H9 (cell line): ENCODE measurements around the gene SDHB. TPM values are rescaled to one million over a fixed set of nuclear protein-coding genes. Genes with fewer than 3 reads are reported as not detected.

ENCODE experiments used
- DNase-seq: peaks from one replicate; pipeline ENCODE4 v3.0.0-alpha.2; 2017
- H2AFZ ChIP-seq: one replicate; pipeline ENCODE4 v1.6.1; 2013; ENCODE audit warnings: mild to moderate bottlenecking, low read length, control low read depth, moderate library complexity
- H2AK5ac ChIP-seq: 2 replicates; pipeline ENCODE4 v1.6.1; 2013; ENCODE audit warnings: low read length, control low read depth, mixed read lengths; ENCODE audit not compliant: insufficient read length
- H2BK120ac ChIP-seq: one replicate; pipeline ENCODE4 v1.6.1; 2013; ENCODE audit warnings: low read depth, mild to moderate bottlenecking, low read length, control low read depth, inconsistent platforms; ENCODE audit not compliant: poor library complexity, severe bottlenecking
- H2BK12ac ChIP-seq: 2 replicates; pipeline ENCODE4 v1.6.1; 2013; ENCODE audit warnings: low read length, control low read depth, mixed read lengths, low read depth; ENCODE audit not compliant: insufficient read length
- H2BK15ac ChIP-seq: 2 replicates; pipeline ENCODE4 v1.6.1; 2013; ENCODE audit warnings: low read depth, low read length, control low read depth
- H2BK20ac ChIP-seq: one replicate; pipeline ENCODE4 v1.6.1; 2013; ENCODE audit warnings: low read depth, mild to moderate bottlenecking, low read length, control low read depth, inconsistent platforms; ENCODE audit not compliant: poor library complexity, severe bottlenecking
- H2BK5ac ChIP-seq: 2 replicates; pipeline ENCODE4 v1.6.1; 2013; ENCODE audit warnings: low read length, control low read depth, mixed read lengths; ENCODE audit not compliant: insufficient read length
- H3K14ac ChIP-seq: 2 replicates; pipeline ENCODE4 v1.6.1; 2013; ENCODE audit warnings: low read length, control low read depth; ENCODE audit not compliant: insufficient read depth
- H3K18ac ChIP-seq: 2 replicates; pipeline ENCODE4 v1.6.1; 2013; ENCODE audit warnings: low read depth, mild to moderate bottlenecking, mixed read lengths, low read length, control low read depth; ENCODE audit not compliant: insufficient read length
- H3K23ac ChIP-seq: 2 replicates; pipeline ENCODE4 v1.6.1; 2013; ENCODE audit warnings: low read length, control low read depth, mixed read lengths, low read depth; ENCODE audit not compliant: insufficient read length
- H3K23me2 ChIP-seq: 2 replicates; pipeline ENCODE4 v1.6.1; 2013; ENCODE audit warnings: low read depth, mild to moderate bottlenecking, mixed read lengths, low read length, control low read depth; ENCODE audit not compliant: insufficient read length, poor library complexity, severe bottlenecking
- H3K27ac ChIP-seq: 2 replicates; pipeline ENCODE4 v1.5.1; 2013; ENCODE audit warnings: low read length, control low read depth, mixed read lengths, low read depth; ENCODE audit not compliant: insufficient read length
- H3K27me3 ChIP-seq: 2 replicates; pipeline ENCODE4 v1.6.1; 2013; ENCODE audit warnings: low read length, control low read depth, inconsistent platforms; ENCODE audit not compliant: insufficient read depth
- H3K4ac ChIP-seq: 2 replicates; pipeline ENCODE4 v1.6.1; 2013; ENCODE audit warnings: low read depth, mild to moderate bottlenecking, control low read depth, inconsistent platforms, low read length, moderate library complexity
- H3K4me1 ChIP-seq: 2 replicates; pipeline ENCODE4 v1.6.1; 2013; ENCODE audit warnings: low read length, control low read depth, inconsistent platforms; ENCODE audit not compliant: insufficient read depth
- H3K4me2 ChIP-seq: 2 replicates; pipeline ENCODE4 v1.6.1; 2013; ENCODE audit warnings: low read length, control low read depth, mixed read lengths; ENCODE audit not compliant: insufficient read length, insufficient read depth
- H3K56ac ChIP-seq: 2 replicates; pipeline ENCODE4 v1.6.1; 2013; ENCODE audit warnings: low read depth, mild to moderate bottlenecking, mixed read lengths, low read length, control low read depth; ENCODE audit not compliant: insufficient read length
- H3K79me1 ChIP-seq: 2 replicates; pipeline ENCODE4 v1.6.1; 2013; ENCODE audit warnings: low read depth, mild to moderate bottlenecking, moderate library complexity, low read length, control low read depth, inconsistent platforms; ENCODE audit not compliant: insufficient read depth, poor library complexity, severe bottlenecking
- H3K79me2 ChIP-seq: 2 replicates; pipeline ENCODE4 v1.6.1; 2013; ENCODE audit warnings: low read length, control low read depth, inconsistent platforms; ENCODE audit not compliant: insufficient read depth
- H3K9ac ChIP-seq: 2 replicates; pipeline ENCODE4 v1.6.1; 2013; ENCODE audit warnings: low read length, control low read depth, mixed read lengths; ENCODE audit not compliant: insufficient read length; ENCODE audit errors: extremely low read depth
- H3K9me3 ChIP-seq: one replicate; pipeline ENCODE4 v1.6.1; 2013; ENCODE audit warnings: low read depth, low read length, inconsistent platforms; ENCODE audit not compliant: control insufficient read depth
- H3T11ph ChIP-seq: one replicate; pipeline ENCODE4 v1.6.1; 2013; ENCODE audit warnings: mild to moderate bottlenecking, low read length, control low read depth, inconsistent platforms
- H4K20me1 ChIP-seq: one replicate; pipeline ENCODE4 v1.6.1; 2013; ENCODE audit not compliant: control insufficient read depth, insufficient read length, insufficient read depth
- H4K5ac ChIP-seq: 2 replicates; pipeline ENCODE4 v1.6.1; 2013; ENCODE audit warnings: low read depth, mild to moderate bottlenecking, mixed read lengths, low read length, control low read depth; ENCODE audit not compliant: insufficient read length
- H4K8ac ChIP-seq: replicated peaks from 2 replicates; pipeline ENCODE4 v1.6.1; 2013; ENCODE audit warnings: low read length, control low read depth, mixed read lengths, low read depth; ENCODE audit not compliant: insufficient read length
- H4K91ac ChIP-seq: 2 replicates; pipeline ENCODE4 v1.6.1; 2013; ENCODE audit warnings: low read depth, mild to moderate bottlenecking, moderate library complexity, mixed read lengths, low read length, control low read depth; ENCODE audit not compliant: insufficient read length
- H3K27ac Mint-ChIP-seq, 3 experiments: 2 replicates in 2 of 3; 3 replicates in 1 of 3; pipeline ENCODE4 v1.8.0; 2020 to 2021; ENCODE audit warnings: mixed read lengths in 3 of 3, mild to moderate bottlenecking in 1 of 3, moderate library complexity in 1 of 3
- H3K27me3 Mint-ChIP-seq: 2 replicates; pipeline ENCODE4 v1.8.0; 2021; ENCODE audit warnings: low read depth, mild to moderate bottlenecking, moderate library complexity, mixed read lengths
- H3K36me3 Mint-ChIP-seq, 3 experiments: 2 replicates in 2 of 3; 3 replicates in 1 of 3; pipeline ENCODE4 v1.8.0; 2020 to 2021; ENCODE audit warnings: low read depth in 3 of 3, mixed read lengths in 3 of 3; ENCODE audit not compliant: insufficient read depth in 1 of 3
- H3K4me1 Mint-ChIP-seq, 2 experiments: 2 replicates each; pipeline ENCODE4 v1.8.0; 2020; ENCODE audit warnings: mixed read lengths in 2 of 2
- H3K4me3 Mint-ChIP-seq, 2 experiments: 2 replicates in 1 of 2; 3 replicates in 1 of 2; pipeline ENCODE4 v1.8.0; 2020 to 2021; ENCODE audit warnings: mild to moderate bottlenecking in 2 of 2, mixed read lengths in 2 of 2, moderate library complexity in 1 of 2
- H3K9me3 Mint-ChIP-seq, 2 experiments: 2 replicates in 1 of 2; 3 replicates in 1 of 2; pipeline ENCODE4 v1.8.0; 2020; ENCODE audit warnings: mild to moderate bottlenecking in 2 of 2, mixed read lengths in 2 of 2, moderate library complexity in 1 of 2
- WGBS: extraction: QIAGEN DNeasy Blood & Tissue Kit; methylation state at CpG from one replicate; pipeline ENCODE4 v1.1.7; 2013; ENCODE audit warnings: missing lambda C conversion rate, low lambda C conversion rate, mixed read lengths; ENCODE audit not compliant: insufficient read length; ENCODE audit errors: extremely low coverage; 5-methylcytosine and 5-hydroxymethylcytosine counted together
- total RNA-seq: library from RNA; stranded (reverse); gene quantifications from 2 replicates; pipeline ENCODE4 v1.2.1, GENCODE V29; 2021
- TF ChIP-seq, protein P1 (sequence below): fragments of 200-600 bp; sonication (generic); conservative IDR thresholded peaks from 3 replicates; pipeline ENCODE4 v1.8.0; 2021; ENCODE audit warnings: antibody characterized with exemption, mild to moderate bottlenecking

Gene SDHB
- total RNA-seq, 1 experiment from 2014 or later = 77.5 TPM

DNA sequence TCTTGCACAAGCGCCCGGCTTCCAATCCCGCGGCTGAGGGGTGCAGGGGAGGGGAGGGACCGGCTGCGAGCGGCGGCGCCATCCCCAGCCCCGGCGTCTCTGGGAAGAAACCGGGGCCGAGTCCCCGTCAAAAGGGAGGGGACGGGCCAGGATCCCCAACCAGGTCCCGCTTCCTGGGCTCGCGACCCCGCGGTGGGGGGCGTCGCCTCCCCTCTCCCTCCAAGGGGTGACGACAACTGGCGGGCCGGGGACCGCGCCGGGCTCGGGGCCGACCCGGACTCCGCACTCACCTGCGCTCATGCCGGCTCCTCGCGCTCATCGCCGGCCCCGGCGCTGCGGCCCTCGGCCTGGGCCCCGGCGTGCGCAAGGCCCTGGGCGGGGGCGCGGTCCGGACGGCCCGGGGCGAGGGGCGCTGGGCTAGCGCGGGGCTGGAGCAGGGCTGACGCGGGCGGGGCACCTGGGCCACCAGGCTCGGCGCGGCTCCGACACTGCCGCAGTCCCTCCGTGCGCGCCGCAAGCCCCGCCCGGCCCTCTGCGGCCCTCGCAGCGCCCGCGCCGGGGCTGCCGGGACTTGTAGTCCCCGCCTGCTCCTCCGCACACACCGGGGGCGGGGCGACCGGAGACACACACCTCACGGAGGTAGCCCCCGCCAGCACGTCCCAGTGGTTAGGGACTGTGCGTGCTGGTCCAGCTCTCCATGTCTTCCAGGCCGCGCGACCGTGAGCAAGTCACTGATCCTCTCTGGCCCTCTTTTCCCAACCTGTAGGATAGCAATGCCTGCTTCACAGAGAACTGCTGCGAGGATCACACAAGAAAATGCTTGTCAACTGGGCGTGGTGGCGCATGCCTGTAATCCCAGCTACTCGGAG is 42.2 kb downstream of the SDHB start, which contains the start of gene ATP13A2:
ATP13A2 (minus strand) TSS at position 490 of the 869 bp plus-strand sequence; CDS start at position 300, 190 bp downstream.
- no peaks in the 10 kb centered on the region for H4K20me1 ChIP-seq
- H3K4ac ChIP-seq = no peak within 1 kb of the TSS
- no peak within 1 kb of the TSS for H2BK12ac ChIP-seq
- H2BK15ac ChIP-seq = no peak within 1 kb of the TSS
- H3K9me3 ChIP-seq = no peaks in the 10 kb centered on the region
- no peak within 1 kb of the TSS for H3K18ac ChIP-seq
- no peak within 1 kb of the TSS for H4K8ac ChIP-seq
- peak; percentile 95 for DNase-seq
- no peak within 1 kb of the TSS for H2AFZ ChIP-seq
- H3K56ac ChIP-seq = no peak within 1 kb of the TSS
- no peak within 1 kb of the TSS for H4K5ac ChIP-seq
- no peaks in the 10 kb centered on the region for H3K36me3 Mint-ChIP-seq
- no peak within 1 kb of the TSS for H2BK120ac ChIP-seq
- no peak within 1 kb of the TSS for H4K91ac ChIP-seq
- WGBS = no CpG with 5 or more reads among the region's 94 CpGs
- peaks cover 20% of the 10 kb centered on the region for H3K4me1 ChIP-seq
- peak within 1 kb of the TSS; percentile 80 to 89 for H3K4me3 Mint-ChIP-seq
- H3K23me2 ChIP-seq = peaks cover 4% of the 10 kb centered on the region
- H3K9ac ChIP-seq = no peak within 1 kb of the TSS
- H3K9me3 Mint-ChIP-seq = no peaks in the 10 kb centered on the region; a peak in 1 of 5 replicates
- no peaks in the 10 kb centered on the region for H3K79me2 ChIP-seq
- no peak within 1 kb of the TSS for H3T11ph ChIP-seq
- H3K27ac ChIP-seq = no peak within 1 kb of the TSS
- no peaks in the 10 kb centered on the region for H3K27me3 ChIP-seq
- peak within 1 kb of the TSS in 2 of 3 experiments; percentile 14 to 58; a peak in 5 of 7 replicates for H3K27ac Mint-ChIP-seq
- H2AK5ac ChIP-seq = no peak within 1 kb of the TSS
- H3K79me1 ChIP-seq = no peaks in the 10 kb centered on the region
- H2BK5ac ChIP-seq = no peak within 1 kb of the TSS
- H3K4me2 ChIP-seq = peak within 1 kb of the TSS; percentile 52
- H2BK20ac ChIP-seq = no peak within 1 kb of the TSS
- no peak within 1 kb of the TSS for H3K23ac ChIP-seq
- no peak within 1 kb of the TSS for H3K14ac ChIP-seq
- peaks cover 60 to 81% of the 10 kb centered on the region in 2 experiments for H3K4me1 Mint-ChIP-seq
- TF ChIP-seq, protein P1, sequence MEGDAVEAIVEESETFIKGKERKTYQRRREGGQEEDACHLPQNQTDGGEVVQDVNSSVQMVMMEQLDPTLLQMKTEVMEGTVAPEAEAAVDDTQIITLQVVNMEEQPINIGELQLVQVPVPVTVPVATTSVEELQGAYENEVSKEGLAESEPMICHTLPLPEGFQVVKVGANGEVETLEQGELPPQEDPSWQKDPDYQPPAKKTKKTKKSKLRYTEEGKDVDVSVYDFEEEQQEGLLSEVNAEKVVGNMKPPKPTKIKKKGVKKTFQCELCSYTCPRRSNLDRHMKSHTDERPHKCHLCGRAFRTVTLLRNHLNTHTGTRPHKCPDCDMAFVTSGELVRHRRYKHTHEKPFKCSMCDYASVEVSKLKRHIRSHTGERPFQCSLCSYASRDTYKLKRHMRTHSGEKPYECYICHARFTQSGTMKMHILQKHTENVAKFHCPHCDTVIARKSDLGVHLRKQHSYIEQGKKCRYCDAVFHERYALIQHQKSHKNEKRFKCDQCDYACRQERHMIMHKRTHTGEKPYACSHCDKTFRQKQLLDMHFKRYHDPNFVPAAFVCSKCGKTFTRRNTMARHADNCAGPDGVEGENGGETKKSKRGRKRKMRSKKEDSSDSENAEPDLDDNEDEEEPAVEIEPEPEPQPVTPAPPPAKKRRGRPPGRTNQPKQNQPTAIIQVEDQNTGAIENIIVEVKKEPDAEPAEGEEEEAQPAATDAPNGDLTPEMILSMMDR = no peak
- H3K27me3 Mint-ChIP-seq = no peaks in the 10 kb centered on the region
